HG02588 (cell line): ENCODE results near the gene GPR61.

Experiments used
- ATAC-seq: cut with Tn5 transposase; IDR thresholded peaks from one replicate; pipeline ENCODE4 v1.9.1; 2021; ENCODE audit warnings: mild to moderate bottlenecking, moderate library complexity; ENCODE audit not compliant: unreplicated experiment

Gene GPR61

GRCh38 chr1:109508873-109509175 lies 30.8 kb upstream of the GPR61 start:
- no peak for ATAC-seq

GRCh38 chr1:109509176-109510134 lies 30.2 kb upstream of the GPR61 start, which contains the start of gene AMIGO1:
AMIGO1 (minus strand) TSS chr1:109509727; CDS start chr1:109508912, 815 bp downstream.
- ATAC-seq: peak; percentile 59

GRCh38 chr1:109513110-109513710 lies 26.5 kb upstream of the GPR61 start:
- ATAC-seq: no peak

GRCh38 chr1:109514846-109515245 lies 24.8 kb upstream of the GPR61 start:
- ATAC-seq: no peak

- ATAC-seq: no peak
These were observed 22.8 kb upstream of the GPR61 start for GRCh38 chr1:109516872-109517271.

- no peak for ATAC-seq
These were observed 22.3 kb upstream of the GPR61 start for GRCh38 chr1:109517337-109517736.

- no peak for ATAC-seq
These were observed 18.4 kb upstream of the GPR61 start for GRCh38 chr1:109521002-109521951.

GRCh38 chr1:109522026-109522425 lies 17.6 kb upstream of the GPR61 start:
- ATAC-seq: no peak

- ATAC-seq: no peak
These were observed 16.0 kb upstream of the GPR61 start for GRCh38 chr1:109523706-109524105.

GRCh38 chr1:109527098-109527811 lies 12.4 kb upstream of the GPR61 start:
- peak; percentile 72 for ATAC-seq

- ATAC-seq: no peak
These were observed 11.6 kb upstream of the GPR61 start for GRCh38 chr1:109527846-109528695.

- ATAC-seq: no peak
These were observed 11.0 kb upstream of the GPR61 start for GRCh38 chr1:109528712-109529111.

GRCh38 chr1:109529881-109530456 lies 9.7 kb upstream of the GPR61 start:
- no peak for ATAC-seq

GRCh38 chr1:109530457-109531087 lies 9.1 kb upstream of the GPR61 start:
- ATAC-seq: no peak

- no peak for ATAC-seq
These were observed 8.3 kb upstream of the GPR61 start for GRCh38 chr1:109531380-109531779.

- no peak for ATAC-seq
These were observed 7.8 kb upstream of the GPR61 start for GRCh38 chr1:109531826-109532364.

GRCh38 chr1:109532365-109533136 lies 7.1 kb upstream of the GPR61 start:
- ATAC-seq: peak; percentile 64
